ENCODE measurements around the gene STPG3. TPM values are rescaled to one million over a fixed set of nuclear protein-coding genes. Genes with fewer than 3 reads are reported as not detected.
A peak's percentile ranks its signal among the peaks of the same experiment; 100 is the strongest.

The STPG3 gene
- total and polyA plus RNA-seq, 9 of the 15 experiments (the other 6 are each of a cell fraction or from before 2014, with no cell fraction given): not detected

- no peaks in the 10 kb centered on the region for H3K27me3 ChIP-seq (ENCODE audit: control insufficient read depth in 2 of 2, insufficient read depth in 2 of 2, low read length in 2 of 2)
- no peaks in the 10 kb centered on the region for H3K9me3 ChIP-seq (replicated peaks; ENCODE audit: control insufficient read depth, insufficient read depth, low read depth, low read length)
- no peak overlapping the region for H3K4me3 ChIP-seq
- H3K4me1 ChIP-seq (replicated peaks in 1 of 2; ENCODE audit: control insufficient read depth in 2 of 2, insufficient read depth in 2 of 2, low read length in 2 of 2): peaks cover 18 to 67% of the 10 kb centered on the region in 2 experiments; a peak in 4 of 5 replicates
- peaks cover 30% of the 10 kb centered on the region for H3K79me2 ChIP-seq (ENCODE audit: control insufficient read depth, insufficient read depth, low read length)
- no peak overlapping the region for H3K4me2 ChIP-seq (ENCODE audit: insufficient read depth, low read length)
- POLR2A ChIA-PET: interaction anchor here (0.5 to 6.5 kb wide), 9 partner anchors 8 to 468 kb away, joined by 3 to 221 read pairs (median 3); partner anchors contain the start of genes NELFB and STPG3
- 68% methylated on average over 20 of the region's 25 CpGs for WGBS (ENCODE audit: insufficient coverage, low coverage, missing lambda C conversion rate)
- CTCF ChIA-PET (ENCODE audit: low intra/inter-chr PET ratio): no interaction called here
- peak overlapping the region in 1 of 2 experiments; percentile 83; a peak in 2 of 4 replicates for H3K9ac ChIP-seq (ENCODE audit: insufficient read depth in 1 of 2, low read depth in 2 of 2, low read length in 2 of 2)
- H3K27ac ChIP-seq (ENCODE audit: extremely low read depth, low read depth, low read length): no peak overlapping the region
- no peak overlapping the region for H2AFZ ChIP-seq (ENCODE audit: low read depth, low read length)
- no peak for DNase-seq (ENCODE audit: extremely low read depth in 1 of 4, low spot score in 3 of 4)
- intact Hi-C loops (cut with micrococcal nuclease): loop anchor here (10.0 kb wide), 1 partner anchor 461 kb away; no protein-coding TSS in a partner anchor
- peaks cover 30% of the 10 kb centered on the region for H4K20me1 ChIP-seq (replicated peaks; ENCODE audit: control insufficient read depth, insufficient read depth, low read length)
- in situ Hi-C loops (cut with MboI): loop anchor here (25.0 kb wide), 1 partner anchor 458 kb away; the partner anchor contains the start of genes CCDC183 and TMEM141
- H3K36me3 ChIP-seq (ENCODE audit: control insufficient read depth, insufficient read depth, low read length): peaks cover 26% of the 10 kb centered on the region
- H3K9me1 ChIP-seq (ENCODE audit: control insufficient read depth, insufficient read depth, low read length): peaks cover 4% of the 10 kb centered on the region
- FAIRE-seq: no peak
- no TSS peak for BruUV-seq (replicated peaks)
- ATAC-seq: no peak
- TF ChIP-seq SUPT5H (IDR thresholded peaks at IDR 0.05): no peak
- no peak for TF ChIP-seq JUN (IDR thresholded peaks at IDR 0.05; ENCODE audit: borderline replicate concordance, low read depth, low read length)
- no peak for TF ChIP-seq JUN (CRISPR knock-in tag; IDR thresholded peaks at IDR 0.05; ENCODE audit: borderline replicate concordance)
- TF ChIP-seq PRDM10 (IDR thresholded peaks at IDR 0.05; ENCODE audit: partially characterized antibody): no peak
- TF ChIP-seq DMBX1 (CRISPR knock-in tag; IDR thresholded peaks at IDR 0.05; ENCODE audit: borderline replicate concordance): no peak
- TF ChIP-seq STAT5B (CRISPR knock-in tag; IDR thresholded peaks at IDR 0.05): no peak
- TF ChIP-seq BDP1 (IDR thresholded peaks at IDR 0.05; ENCODE audit: insufficient read depth, insufficient read length): no peak
- no peak for TF ChIP-seq ILF3 (IDR thresholded peaks at IDR 0.05; ENCODE audit: borderline replicate concordance)
Observed at GRCh38 chr9:137245450-137246421, 5.3 kb upstream of the STPG3 start.
